HG02981 (cell line): ENCODE results near the gene NEFH.
"Not testable (repeated sequence)": the region's sequence is repeated elsewhere in the genome, so short reads cannot be mapped to it uniquely, and the experiment has no call there.

ENCODE experiments used
- ATAC-seq: cut with Tn5 transposase; IDR thresholded peaks from one replicate; pipeline ENCODE4 v1.9.1; 2021; ENCODE audit warnings: mild to moderate bottlenecking, moderate library complexity; ENCODE audit not compliant: unreplicated experiment

NEFH gene

GRCh38 chr22:29489127-29489780 is 9.2 kb downstream of the NEFH start:
- ATAC-seq = not testable (repeated sequence)

GRCh38 chr22:29491012-29491411 is 11.0 kb downstream of the NEFH start:
- no peak for ATAC-seq

GRCh38 chr22:29493636-29494035 is 13.6 kb downstream of the NEFH start:
- ATAC-seq = no peak

- ATAC-seq = no peak
Observed at GRCh38 chr22:29499852-29500251, 19.8 kb downstream of the NEFH start.

- ATAC-seq = no peak
Observed at GRCh38 chr22:29503811-29504372, 23.9 kb downstream of the NEFH start.

- no peak for ATAC-seq
Observed at GRCh38 chr22:29509298-29509697, 29.3 kb downstream of the NEFH start.

- no peak for ATAC-seq
Observed at GRCh38 chr22:29509815-29510214, 29.8 kb downstream of the NEFH start.

GRCh38 chr22:29510542-29510941 is 30.5 kb downstream of the NEFH start:
- no peak for ATAC-seq

- ATAC-seq = no peak
Observed at GRCh38 chr22:29511126-29511862, 31.3 kb downstream of the NEFH start.

GRCh38 chr22:29512031-29512430 is 32.0 kb downstream of the NEFH start:
- no peak for ATAC-seq

GRCh38 chr22:29517215-29517908 is 37.3 kb downstream of the NEFH start:
- ATAC-seq = no peak

- no peak for ATAC-seq
Observed at GRCh38 chr22:29518427-29518826, 38.4 kb downstream of the NEFH start.

GRCh38 chr22:29519996-29520395 is 40.0 kb downstream of the NEFH start:
- no peak for ATAC-seq

GRCh38 chr22:29520851-29521250 is 40.8 kb downstream of the NEFH start:
- no peak for ATAC-seq

- ATAC-seq = no peak
Observed at GRCh38 chr22:29521526-29521925, 41.5 kb downstream of the NEFH start.

GRCh38 chr22:29523761-29524160 is 43.7 kb downstream of the NEFH start:
- ATAC-seq = no peak

- no peak for ATAC-seq
Observed at GRCh38 chr22:29524442-29525191, 44.6 kb downstream of the NEFH start.

- no peak for ATAC-seq
Observed at GRCh38 chr22:29528144-29528543, 48.1 kb downstream of the NEFH start.

GRCh38 chr22:29530716-29531115 is 50.7 kb downstream of the NEFH start:
- ATAC-seq = no peak

- ATAC-seq = no peak
Observed at GRCh38 chr22:29531419-29531818, 51.4 kb downstream of the NEFH start.

- ATAC-seq = no peak
Observed at GRCh38 chr22:29536411-29536810, 56.4 kb downstream of the NEFH start.
